Skin of body (tissue), 2 donors: ENCODE results near the gene MYO1E. TPM values are rescaled to one million over a fixed set of nuclear protein-coding genes. Genes with fewer than 3 reads are reported as not detected.
"Not testable (repeated sequence)": the region's sequence is repeated elsewhere in the genome, so short reads cannot be mapped to it uniquely, and the experiment has no call there.

ENCODE experiments used
- DNase-seq: peaks from one replicate; lab custom pipeline; 2025; lab: John Stamatoyannopoulos, UW
- total RNA-seq: library from RNA; depleted of rRNA; stranded (reverse); fragments of >200 nt; gene quantifications from one replicate; pipeline ENCODE4 v1.2.3, GENCODE V29; 2014

The MYO1E gene
- total RNA-seq, 1 donor from 2014 or later = 58.8 TPM

DNA sequence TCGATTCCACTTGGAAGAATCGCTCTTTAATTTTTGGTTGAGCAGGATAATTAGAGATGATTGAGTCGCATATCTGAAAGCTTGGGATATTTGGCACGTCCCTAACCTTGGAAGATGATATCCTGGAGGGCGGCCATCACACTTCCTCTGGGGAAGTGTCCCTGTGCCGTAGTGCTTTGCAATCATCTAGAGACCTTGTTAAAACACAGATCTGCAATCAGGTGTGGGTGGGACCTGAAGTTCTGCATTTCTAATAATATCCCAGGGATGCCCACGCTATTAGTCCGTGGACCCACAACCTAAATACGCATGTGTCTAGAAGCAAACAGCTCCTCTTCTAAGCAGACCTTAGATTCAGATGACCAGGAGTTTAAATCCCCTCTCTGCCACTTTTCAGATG is 20.5 kb downstream of the MYO1E start:
- DNase-seq = no peak

DNA sequence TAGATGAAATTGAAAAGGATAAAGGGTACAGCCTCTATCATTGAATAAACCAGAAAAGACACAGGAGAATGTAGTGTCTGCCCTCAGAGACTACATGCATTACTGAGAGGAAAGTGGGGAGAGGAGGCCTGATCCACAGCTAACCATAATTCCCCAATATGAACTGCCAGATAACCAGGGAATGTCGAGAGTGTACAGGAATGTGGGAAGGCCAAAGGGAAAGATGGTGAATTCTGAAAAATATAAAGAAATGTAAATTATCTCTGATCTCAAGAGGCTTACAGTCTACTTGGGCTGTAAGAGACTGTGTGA is 22.3 kb downstream of the MYO1E start:
- no peak for DNase-seq

DNA sequence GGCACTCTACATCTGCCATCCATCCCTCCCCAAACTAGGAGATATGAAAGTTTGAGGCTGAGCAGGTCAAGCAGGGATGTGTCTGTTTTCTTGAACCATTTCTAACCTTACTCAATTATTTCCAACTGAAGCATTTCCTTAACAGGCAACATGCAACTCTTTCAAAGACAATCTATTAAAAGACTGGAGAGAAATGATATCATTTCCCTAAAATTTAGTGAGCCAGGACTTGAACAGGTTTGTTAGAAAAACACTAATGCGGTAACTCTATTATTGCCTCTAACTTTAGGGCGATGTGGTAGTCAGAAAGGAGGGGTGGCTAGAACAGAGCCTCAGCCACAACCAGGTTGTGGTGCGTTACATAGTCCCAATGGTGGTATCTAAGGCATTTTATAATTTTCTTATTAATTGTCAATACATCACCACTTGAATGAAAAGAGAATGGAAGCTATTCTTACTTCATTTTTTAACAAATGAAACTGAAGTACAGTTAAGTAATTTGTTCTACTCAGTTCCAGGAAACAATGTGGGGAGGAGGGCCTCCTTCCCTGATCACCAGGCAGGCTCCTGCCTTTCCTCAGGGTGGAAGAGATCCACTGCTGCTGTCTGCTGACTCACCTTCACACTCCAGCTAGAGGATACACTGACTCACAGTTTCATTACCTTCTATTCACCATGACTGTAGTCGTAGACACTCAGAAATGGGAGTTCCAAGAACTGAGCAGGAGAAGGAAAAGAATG is 22.8 kb downstream of the MYO1E start:
- no peak for DNase-seq

DNA sequence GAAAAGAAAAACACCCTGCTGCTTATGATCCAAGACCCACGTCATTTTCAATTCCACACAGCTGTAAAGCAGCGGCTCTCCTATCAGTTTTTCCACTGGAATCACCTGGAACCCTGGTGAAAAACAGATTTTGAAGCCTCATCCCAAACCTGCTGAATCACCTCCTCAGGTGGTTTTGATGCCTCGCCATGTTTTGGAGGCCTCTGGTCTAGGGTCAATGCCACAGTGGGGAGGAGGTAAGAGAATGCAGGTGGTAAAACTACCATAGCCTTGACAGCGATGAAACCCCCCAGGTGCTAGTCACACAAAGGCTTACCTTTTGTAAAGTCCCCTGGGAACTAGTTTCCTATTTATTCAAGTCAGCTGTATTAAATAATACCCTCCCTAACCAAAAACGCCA is 24.8 kb downstream of the MYO1E start:
- no peak for DNase-seq

DNA sequence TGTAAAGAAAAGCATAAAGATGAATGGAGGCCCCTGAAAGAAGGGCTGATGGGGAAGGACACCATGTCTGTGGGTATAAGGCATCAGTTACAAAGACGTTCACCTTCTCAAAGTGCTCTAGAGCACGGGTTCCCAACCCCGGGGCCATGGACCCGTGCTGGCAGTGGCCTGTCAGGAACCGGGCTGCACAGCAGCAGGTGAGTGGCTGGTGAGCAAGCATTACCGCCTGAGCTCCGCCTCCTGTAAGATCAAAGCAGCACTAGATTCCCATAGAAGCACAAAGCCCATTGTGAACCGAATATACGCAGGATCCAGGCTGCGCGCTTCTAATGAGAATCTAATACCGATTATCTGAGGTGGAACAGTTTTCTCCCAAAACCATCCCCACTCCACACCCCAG is 25.7 kb downstream of the MYO1E start:
- DNase-seq = no peak

DNA sequence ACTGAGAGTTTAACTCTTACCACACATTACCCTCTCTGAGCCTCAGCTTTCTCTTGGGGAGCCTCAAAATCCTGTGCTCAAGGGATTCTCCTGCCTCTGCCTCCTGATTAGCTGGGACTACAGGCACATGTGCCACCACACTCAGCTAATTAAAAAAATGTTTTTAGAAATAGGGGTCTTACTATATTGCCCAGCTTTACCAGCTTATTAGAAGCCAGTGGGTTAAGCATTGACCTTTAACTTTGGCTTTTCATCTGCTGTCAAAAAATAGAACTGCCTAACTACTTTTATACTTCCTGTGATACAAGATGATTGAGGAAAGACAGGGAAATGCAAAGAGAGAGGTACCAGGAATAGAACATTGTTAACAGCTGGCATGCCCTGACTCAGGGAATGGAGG is 27.3 kb downstream of the MYO1E start:
- DNase-seq = no peak

DNA sequence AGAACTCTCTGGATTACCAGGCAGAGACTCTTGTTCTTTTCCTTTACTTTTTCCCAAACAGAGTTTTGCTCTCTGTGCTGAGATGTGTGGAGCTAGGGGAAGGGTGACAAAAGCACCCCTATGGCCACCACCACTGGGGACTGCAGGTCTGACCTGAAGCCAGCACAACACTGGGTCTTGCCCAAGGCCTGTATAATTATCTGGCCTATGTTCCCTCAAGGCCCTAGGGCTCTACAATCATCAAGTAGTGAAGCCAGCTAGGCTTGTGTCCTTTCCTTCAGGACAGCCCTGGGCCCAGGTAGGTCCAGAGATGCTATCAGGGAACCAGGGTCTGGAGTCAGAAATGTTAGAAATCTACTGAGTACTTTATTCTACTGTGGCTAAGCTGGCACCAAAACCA is 28.4 kb downstream of the MYO1E start:
- no peak for DNase-seq

DNA sequence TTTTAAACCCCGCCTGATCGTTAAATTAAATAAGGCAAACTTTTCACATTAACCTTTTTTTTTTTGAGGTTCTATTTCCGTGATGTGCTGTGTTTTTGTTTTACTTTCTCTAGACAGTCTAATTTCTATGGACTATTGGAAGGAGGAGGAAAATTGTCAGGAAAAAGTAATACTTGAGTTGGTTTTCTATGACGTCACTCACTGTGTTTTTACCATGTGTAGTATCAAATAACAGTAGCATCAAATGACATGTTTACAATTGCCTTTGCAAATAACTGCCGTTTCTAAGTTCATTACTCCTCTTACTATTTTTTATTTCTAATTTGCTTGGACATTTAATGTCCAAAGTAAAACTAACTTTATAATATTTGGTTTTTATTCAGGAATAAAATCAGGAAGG is 32.3 kb downstream of the MYO1E start:
- DNase-seq = no peak

DNA sequence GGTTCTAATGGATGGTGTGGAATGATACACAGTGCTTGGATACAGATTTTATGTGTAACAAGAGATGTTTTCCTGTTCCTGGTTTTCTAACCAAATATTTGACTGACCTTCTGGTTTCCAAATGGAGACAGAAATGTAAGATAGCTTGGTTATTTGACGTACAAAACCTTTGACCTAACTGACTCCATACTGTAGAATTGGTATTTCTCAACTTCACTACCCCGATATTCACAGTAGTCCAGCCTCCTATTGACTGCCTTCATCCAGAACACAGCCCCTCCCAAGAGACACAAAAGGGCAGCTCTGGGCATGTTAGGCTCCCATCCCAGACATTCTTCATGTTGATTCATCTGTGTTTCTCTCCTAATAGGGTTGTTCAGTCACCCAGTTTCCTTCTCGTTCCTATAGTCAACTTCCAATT is 33.4 kb downstream of the MYO1E start:
- no peak for DNase-seq

DNA sequence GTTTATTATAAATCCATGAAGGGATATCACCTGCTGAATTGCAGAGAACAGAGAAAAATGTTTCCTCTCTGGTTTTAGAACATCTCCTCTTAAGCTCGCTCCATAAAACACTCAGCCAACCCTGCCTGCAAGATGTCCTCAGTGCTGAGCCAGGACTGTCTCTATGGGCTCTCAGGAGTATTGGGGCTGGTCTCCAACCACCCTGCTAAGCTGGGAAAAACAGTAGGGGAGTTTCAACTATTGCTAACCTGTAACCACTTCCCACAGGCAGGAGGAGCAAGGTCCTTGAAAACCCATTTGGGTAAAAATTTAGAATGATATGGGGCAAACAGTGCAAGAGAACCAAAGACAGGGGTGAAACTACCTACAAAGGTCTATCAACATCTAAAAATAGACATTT is 34.3 kb downstream of the MYO1E start:
- no peak for DNase-seq

DNA sequence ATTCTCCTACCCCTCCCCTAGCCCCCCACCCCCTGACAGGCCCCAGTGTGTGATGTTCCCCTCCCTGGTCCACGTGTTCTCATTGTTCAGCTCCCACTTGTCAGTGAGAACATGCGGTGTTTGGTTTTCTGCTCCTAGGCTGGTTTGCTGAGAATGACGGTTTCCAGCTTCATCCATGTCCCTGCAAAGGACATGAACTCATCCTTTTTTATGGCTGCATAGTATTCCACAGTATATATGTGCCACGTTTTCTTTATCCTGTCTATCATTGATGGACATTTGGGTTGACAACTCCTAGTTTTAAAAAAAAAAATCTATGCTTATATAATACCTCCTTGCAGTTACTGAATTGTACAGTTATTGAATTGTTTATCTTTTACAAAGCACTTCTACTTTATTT is 35.9 kb downstream of the MYO1E start:
- DNase-seq = not testable (repeated sequence)

DNA sequence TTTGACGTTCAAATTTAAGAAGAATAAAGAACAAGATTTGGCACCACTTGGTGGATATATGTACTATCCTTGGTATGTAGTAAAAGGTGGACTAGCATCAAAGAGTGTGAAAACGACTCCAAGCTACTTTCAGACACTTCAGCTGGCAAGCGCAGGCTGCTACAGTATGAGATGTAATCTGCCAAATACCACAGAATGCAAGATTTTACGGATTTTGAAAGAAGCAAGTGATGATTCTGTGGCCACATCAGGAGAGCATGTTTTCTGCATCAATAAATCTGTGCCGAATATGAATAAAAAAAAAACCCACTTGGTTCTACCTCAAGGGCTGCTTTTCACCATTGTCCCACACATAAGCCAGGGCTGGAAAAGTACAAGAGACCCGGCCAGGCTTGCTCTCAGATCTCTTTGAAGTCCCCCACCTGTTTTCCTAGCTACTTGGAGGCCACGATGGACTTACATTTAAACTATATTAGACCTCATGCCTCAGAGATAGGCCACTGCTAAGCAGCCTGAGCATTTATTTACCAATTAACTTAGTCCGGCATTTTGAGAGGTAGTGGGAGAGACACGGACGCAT is 37.4 kb downstream of the MYO1E start:
- no peak for DNase-seq

DNA sequence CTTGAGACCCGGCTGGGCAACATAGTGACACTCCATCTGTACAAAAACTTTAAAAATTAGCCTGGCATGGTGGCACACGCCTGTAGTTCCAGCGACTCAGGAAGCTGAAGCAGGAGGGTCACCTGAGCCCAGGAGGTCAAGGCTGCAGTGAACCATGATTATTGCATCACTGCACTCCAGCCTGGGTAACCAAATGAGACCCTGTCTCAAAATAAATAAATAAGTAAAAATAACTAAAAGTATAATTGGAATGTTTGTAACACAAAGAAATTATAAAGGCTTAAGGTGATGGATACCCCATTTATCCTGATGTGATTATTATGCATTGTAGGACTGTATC is 38.6 kb downstream of the MYO1E start:
- DNase-seq = no peak

DNA sequence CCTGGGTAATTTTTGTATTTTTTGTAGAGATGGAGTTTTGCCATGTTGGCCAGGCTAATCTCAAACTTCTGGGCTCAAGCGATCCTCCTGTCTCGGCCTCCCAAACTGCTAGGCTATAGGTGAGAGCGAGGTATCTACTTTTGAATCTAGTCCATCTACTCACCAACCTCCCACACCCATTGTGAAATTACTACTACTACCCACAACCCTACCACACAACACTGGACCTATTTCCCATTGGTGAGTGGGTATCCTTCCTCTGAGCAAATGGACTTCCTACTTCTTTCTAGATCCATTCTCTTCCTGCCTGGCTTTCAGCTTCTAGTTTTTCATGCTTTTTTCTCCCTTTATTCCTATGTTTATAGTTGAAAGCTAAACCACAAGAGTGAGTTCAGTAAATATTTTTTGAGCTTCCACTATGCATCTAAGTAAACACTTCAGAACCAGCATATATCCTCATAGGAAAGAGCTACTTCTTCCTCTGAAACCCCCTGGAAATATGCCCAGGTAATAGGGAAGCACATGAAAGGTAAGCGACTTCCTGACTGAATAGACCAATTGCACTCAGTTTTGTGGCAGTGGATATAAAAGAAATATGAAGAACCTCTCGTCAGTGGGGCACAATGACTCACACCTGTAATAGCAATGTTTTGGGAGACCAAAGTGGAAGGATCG is 39.1 kb downstream of the MYO1E start:
- no peak for DNase-seq

DNA sequence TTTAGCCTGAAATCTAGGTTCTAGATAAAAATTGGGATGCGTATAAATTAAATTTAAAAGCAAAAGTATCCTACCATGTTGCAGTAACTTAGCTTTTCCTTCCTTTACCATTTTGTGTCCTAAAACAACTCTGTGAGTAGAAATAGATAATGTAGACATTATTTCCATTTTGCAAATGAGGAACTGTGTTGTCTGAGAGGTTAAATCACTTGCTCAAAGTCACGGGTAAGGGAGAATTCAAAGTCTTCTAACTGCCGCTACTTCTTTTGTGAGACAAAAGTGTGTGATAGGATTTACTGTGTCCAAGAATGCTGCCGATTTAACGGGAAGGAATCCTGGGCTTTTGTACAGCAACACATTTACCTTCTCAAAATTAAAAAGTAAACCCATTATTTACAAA is 40.7 kb downstream of the MYO1E start:
- DNase-seq = no peak

DNA sequence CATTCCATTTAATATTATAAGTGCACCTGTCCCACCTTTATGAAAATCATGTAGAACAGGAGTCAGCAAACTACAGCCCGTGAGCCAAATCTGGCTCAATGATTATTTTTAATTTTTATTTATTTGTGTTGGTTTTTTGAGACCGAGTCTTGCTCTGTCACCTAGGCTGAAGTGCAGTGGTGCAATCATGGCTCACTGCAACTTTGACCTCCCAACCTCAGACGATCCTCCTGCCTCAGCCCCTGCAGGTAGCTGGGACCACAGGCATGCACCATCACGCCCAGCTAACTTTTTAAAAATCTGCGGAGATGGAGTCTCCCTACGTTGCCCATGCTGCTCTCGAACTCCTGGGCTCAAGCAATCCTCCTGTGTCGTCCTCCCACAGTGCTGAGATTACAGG is 42.0 kb downstream of the MYO1E start:
- no peak for DNase-seq

DNA sequence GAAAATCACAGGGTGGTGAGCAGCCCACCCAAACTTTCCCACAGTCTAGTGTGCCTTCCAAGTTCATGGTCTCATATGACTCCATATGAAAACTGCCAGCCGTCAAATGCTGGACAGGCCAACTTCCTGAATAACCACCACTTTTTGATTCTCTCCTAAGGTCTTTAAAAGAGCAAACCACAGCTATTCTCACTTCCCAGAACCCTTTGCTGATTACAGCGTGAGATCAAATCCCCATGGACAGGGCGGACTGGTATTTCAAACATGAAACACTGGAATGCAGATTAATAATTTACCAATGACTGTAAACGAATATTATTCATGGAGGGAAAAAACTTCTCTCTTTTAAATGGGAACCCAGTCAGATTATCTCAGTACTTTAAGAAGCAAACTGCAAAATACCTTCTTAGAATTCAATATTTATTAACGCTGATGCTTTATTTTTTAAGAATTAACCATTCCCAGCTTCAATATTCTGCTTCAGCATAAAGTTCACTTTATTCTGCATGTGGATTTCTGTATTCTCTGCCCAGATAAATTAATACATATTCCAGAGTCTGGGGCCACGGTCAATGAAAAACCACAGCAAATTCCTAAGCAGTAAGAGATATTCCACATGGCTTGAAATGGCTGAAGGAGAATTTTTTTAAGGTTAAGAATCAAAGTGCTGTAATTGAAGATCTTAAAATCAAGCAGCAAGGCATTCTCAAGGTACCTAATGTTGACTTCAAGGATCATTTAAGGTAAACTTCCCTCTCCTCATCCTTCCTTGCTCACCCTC is 42.9 kb downstream of the MYO1E start:
- DNase-seq = no peak

DNA sequence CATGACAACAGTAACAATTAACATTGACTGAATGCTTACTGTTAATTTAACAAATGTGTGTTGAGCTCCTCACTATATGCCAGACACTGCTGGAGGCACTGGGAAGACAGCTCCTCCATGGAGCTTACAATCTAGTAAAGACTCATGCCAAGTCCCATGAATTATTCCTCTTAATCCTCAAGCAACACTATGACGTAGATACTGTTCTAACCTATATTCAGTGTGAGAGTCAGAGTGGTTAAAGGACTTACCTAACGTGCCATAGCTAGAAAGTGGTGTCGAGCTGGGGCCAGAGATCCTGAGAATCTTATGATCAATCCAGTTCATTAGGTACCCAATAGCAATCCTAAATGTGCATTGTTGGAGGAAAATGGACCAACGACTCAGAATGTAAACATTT is 43.6 kb downstream of the MYO1E start:
- DNase-seq = no peak

DNA sequence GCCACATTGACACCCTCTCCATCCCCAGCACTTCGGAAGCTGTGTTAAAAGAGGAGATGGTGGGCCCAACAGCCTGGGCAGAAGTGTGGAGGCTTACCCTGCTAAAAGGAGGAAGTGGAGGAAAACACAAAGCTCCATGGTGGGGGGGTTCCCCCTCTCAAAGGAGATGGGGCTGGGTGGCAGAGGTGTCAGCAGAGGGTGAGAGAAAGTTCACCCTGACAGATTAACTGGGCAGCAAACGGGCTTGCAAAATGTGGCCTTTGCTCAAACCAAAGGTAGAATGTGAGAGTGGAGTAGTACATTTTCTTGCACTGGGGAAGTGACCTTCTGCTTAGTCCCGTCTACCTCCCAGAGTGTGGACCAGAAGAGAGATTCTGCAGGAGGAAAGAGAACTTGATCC is 44.7 kb downstream of the MYO1E start:
- no peak for DNase-seq

DNA sequence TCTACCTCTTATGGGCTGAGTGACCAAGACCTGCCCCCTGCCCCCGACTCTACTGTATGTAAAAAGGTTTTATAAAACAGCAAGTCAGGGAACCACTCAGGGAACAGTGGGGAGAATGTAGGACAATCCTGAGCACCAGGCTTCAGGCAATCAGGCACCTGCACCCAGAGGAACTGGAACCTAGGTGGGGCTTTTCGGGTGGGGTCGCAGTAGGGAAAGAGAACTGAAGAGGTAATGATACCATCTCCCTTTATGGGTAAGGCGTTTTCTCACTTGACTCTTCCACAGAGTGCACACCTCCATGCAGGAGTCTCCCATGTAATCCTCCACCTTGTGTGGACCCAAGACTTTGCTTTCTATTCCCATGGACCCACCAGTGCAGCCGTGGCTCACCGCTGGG is 45.8 kb downstream of the MYO1E start:
- no peak for DNase-seq

DNA sequence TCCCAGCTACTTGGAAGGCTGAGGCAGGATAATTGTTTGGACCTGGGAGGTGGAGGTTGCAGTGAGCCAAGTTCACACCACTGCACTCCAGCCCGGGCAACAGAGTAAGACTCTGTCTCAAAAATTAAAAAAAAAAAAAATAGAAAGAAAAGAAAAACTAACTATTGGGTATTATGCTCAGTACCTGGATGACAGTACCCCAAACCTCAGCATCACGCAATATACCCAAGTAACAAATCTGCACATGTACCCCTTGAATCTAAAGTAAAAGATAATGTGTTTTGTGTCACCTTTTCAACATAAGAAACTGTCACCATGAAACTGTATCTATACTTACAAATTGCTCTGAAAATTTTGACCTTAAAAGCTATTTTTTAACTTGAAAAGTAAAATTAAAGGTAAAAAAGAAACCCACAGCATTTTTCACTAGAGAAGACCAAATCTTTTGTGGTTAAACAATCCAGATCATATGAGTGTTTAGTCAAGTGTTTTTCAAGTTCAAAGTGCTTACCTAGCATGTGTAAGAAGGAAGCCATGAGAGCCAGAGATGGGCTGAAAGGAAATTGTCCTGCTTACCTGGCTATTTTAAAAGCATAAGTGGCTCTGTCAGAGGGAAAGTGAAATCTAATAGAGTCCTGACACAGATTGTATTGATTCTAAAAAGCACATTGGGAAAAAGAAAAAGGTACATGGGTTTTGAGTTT is 50.5 kb downstream of the MYO1E start:
- DNase-seq = no peak
